GM10847 (cell line): ENCODE results near the gene PDLIM5.

Source experiments
- POLR2A ChIP-seq: IDR thresholded peaks from 2 replicates; pipeline ENCODE4 v1.6.1; 2011; ENCODE audit not compliant: insufficient read length; ENCODE audit errors: extremely low read depth

PDLIM5 gene

GRCh38 chr4:94650690-94651089, 198.9 kb downstream of the PDLIM5 start:
- TF ChIP-seq POLR2A, result no peak

- no peak for TF ChIP-seq POLR2A
Measured at GRCh38 chr4:94653095-94653649, 201.4 kb downstream of the PDLIM5 start.

- no peak for TF ChIP-seq POLR2A
Measured at GRCh38 chr4:94653984-94654609, 202.4 kb downstream of the PDLIM5 start.

GRCh38 chr4:94654714-94655113, 203.0 kb downstream of the PDLIM5 start:
- TF ChIP-seq POLR2A, result no peak

GRCh38 chr4:94660614-94661013, 208.9 kb downstream of the PDLIM5 start:
- TF ChIP-seq POLR2A, result no peak

- no peak for TF ChIP-seq POLR2A
Measured at GRCh38 chr4:94665500-94666404, 214.0 kb downstream of the PDLIM5 start.

GRCh38 chr4:94668724-94669123, 217.0 kb downstream of the PDLIM5 start:
- TF ChIP-seq POLR2A, result no peak

GRCh38 chr4:94669672-94670664, 218.2 kb downstream of the PDLIM5 start:
- no peak for TF ChIP-seq POLR2A

- TF ChIP-seq POLR2A, result no peak
Measured at GRCh38 chr4:94671113-94671512, 219.4 kb downstream of the PDLIM5 start.

- no peak for TF ChIP-seq POLR2A
Measured at GRCh38 chr4:94673961-94674360, 222.2 kb downstream of the PDLIM5 start.

GRCh38 chr4:94676970-94677369, 225.2 kb downstream of the PDLIM5 start:
- no peak for TF ChIP-seq POLR2A

GRCh38 chr4:94678896-94679295, 227.2 kb downstream of the PDLIM5 start:
- no peak for TF ChIP-seq POLR2A

GRCh38 chr4:94680176-94680862, 228.6 kb downstream of the PDLIM5 start:
- TF ChIP-seq POLR2A, result no peak

GRCh38 chr4:94686086-94686485, 234.3 kb downstream of the PDLIM5 start:
- no peak for TF ChIP-seq POLR2A

GRCh38 chr4:94689155-94689860, 237.6 kb downstream of the PDLIM5 start:
- no peak for TF ChIP-seq POLR2A
